NT2/D1 (cell line): ENCODE data around the gene RPL27A.

ENCODE experiments used
- DNase-seq: peaks from one replicate; pipeline ENCODE4 v3.0.0-alpha.2; 2011; ENCODE audit warnings: low read depth, low spot score
- H3K27me3 ChIP-seq: 2 replicates; pipeline ENCODE4 v1.6.0; 2011; ENCODE audit warnings: mild to moderate bottlenecking; ENCODE audit not compliant: insufficient read length, insufficient read depth
- H3K36me3 ChIP-seq: 2 replicates; pipeline ENCODE4 v1.6.1; 2011; ENCODE audit warnings: mild to moderate bottlenecking, low read length, mixed read lengths; ENCODE audit not compliant: insufficient read depth, insufficient read length
- H3K4me1 ChIP-seq: 2 replicates; pipeline ENCODE4 v1.5.1; 2011; ENCODE audit not compliant: insufficient read depth, insufficient read length
- H3K4me3 ChIP-seq: 2 replicates; pipeline ENCODE4 v1.5.1; 2011; ENCODE audit warnings: low read depth; ENCODE audit not compliant: insufficient read length
- H3K9ac ChIP-seq: 2 replicates; pipeline ENCODE4 v1.6.0; 2011; ENCODE audit warnings: low read depth; ENCODE audit not compliant: insufficient read length
- H3K9me3 ChIP-seq: 2 replicates; pipeline ENCODE4 v1.5.1; 2011; ENCODE audit warnings: mild to moderate bottlenecking, low read length; ENCODE audit not compliant: insufficient read depth
- SUZ12 ChIP-seq: IDR thresholded peaks from 2 replicates; pipeline ENCODE4 v1.6.1; 2011; ENCODE audit not compliant: insufficient read length, insufficient read depth; ENCODE audit errors: extremely low read depth
- YY1 ChIP-seq: IDR thresholded peaks from 2 replicates; pipeline ENCODE4 v1.6.1; 2011; ENCODE audit not compliant: insufficient read length, insufficient read depth
- ZNF274 ChIP-seq: IDR thresholded peaks from 2 replicates; pipeline ENCODE4 v1.6.1; 2011; ENCODE audit warnings: mild to moderate bottlenecking, low read depth, low read length

Gene RPL27A

DNA sequence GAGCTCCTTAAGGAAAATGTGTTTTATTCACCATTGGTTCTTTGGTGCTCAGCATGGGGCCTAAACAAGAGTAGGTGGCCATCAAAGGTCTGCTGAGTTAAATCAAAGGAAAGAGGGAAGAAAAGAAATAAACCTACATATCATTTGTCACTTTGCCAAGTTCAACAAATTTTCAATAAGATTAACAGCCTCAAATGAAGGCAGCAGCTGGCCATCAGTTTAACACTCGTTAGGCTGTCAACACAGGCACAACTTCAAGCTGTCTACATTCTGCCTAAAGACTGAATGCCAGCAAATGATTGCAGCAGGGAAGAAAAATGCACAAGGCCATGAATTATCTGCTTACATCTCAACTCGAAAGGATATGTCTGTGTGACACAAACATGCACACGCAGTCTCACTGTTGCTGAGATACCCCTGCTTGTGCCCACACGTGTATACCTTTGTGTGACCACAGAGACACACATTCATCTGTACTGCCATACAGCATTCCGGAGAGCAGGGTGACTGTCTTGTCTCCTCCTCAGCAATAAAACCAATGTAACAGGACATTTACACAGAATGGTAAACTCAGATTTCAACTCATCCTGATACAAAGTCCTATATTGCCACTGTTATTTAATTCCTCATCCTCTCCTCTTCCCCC lies 40.3 kb upstream of the RPL27A start:
- peaks cover 8% of the 10 kb centered on the region for H3K4me1 ChIP-seq

DNA sequence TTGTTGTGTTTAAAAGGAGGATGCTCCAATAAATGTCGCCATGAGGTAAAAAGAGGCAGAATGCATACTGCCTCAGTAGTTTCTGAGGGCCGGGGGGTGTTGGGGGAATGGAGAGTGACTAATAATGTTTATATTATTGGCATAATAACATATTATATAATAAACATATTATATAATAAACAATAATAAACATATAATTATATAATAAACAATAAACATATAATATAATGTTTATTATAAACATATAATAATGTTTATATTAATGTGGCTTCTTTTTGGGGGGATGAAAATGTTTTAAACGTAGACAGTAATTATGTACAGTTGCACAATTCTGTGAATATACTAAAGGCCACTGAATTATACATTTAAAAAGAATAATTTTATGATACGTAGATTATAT lies 35.7 kb upstream of the RPL27A start:
- no peak overlapping the region for H3K4me3 ChIP-seq
- TF ChIP-seq YY1 (no peak), ZNF274 (no peak), SUZ12 (no peak)
- no peak for DNase-seq
- no peaks in the 10 kb centered on the region for H3K9me3 ChIP-seq
- H3K4me1 ChIP-seq: peaks cover 3% of the 10 kb centered on the region
- peaks cover 21% of the 10 kb centered on the region for H3K36me3 ChIP-seq
- H3K27me3 ChIP-seq: no peaks in the 10 kb centered on the region
- no peak overlapping the region for H3K9ac ChIP-seq

More for the DNA sequence above, 40.3 kb upstream of the RPL27A start:
- Histone ChIP-seq H3K36me3 (peaks cover 18% of the 10 kb centered on the region), H3K9ac (no peak overlapping the region), H3K9me3 (no peaks in the 10 kb centered on the region; the same call in 1 of the 2 replicates), H3K4me3 (no peak overlapping the region), H3K27me3 (no peaks in the 10 kb centered on the region)
- TF ChIP-seq YY1 (no peak), SUZ12 (no peak), ZNF274 (no peak)
- DNase-seq: no peak

DNA sequence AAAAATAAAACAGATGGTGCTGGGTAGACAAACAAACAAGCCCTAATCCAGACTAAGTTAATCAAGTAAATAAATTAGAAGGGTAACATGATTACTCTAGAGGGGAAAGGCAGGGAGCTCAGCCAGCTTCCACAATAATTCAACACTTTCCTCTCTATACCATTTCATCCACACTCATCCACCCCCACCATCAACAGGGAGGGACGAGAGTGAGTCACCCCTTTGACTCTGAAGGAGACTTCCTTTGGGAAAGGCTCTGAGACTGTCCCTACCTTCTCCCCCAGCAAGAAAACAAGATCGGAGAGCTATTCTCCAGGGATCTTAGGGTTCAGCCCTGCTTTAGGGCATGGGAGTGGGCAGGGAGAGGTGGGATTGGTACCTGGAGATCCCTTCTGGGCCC lies 33.2 kb upstream of the RPL27A start:
- Histone ChIP-seq H3K4me3 (no peak overlapping the region), H3K36me3 (peaks cover 21% of the 10 kb centered on the region), H3K9me3 (no peaks in the 10 kb centered on the region), H3K4me1 (peaks cover 3% of the 10 kb centered on the region), H3K9ac (no peak overlapping the region), H3K27me3 (no peaks in the 10 kb centered on the region)
- no peak for DNase-seq
- TF ChIP-seq ZNF274 (no peak), SUZ12 (no peak), YY1 (no peak)

DNA sequence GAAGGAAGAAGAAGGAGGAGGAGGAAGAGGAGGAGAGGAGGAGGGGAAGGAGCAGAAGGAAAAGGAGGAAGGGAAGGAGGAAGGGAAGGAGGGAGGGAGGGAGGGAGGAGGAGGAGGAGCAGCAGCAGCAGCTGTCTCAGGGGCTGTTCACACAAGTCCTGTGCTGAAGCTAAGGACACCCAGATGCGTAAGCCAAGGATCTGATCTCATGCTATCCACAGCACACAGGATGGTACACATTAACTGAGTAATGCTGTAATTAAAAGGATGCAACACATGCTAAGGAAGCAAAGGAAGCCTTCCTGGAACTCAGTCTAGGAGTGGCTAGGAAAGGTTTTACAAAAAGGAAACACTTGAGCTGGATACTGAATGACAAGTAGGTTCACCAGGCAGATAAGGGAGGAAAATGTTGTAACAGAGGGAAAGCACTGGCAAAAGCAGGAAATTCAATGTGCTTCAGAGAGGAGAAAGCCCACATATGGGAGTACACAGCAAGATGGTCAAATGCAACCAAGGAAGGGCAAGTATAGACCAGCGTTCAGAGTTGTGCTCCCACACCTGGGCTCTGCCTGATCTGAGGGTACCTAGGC lies 32.1 kb upstream of the RPL27A start:
- no peaks in the 10 kb centered on the region for H3K27me3 ChIP-seq
- H3K4me1 ChIP-seq: peaks cover 3% of the 10 kb centered on the region
- TF ChIP-seq SUZ12: no peak
- TF ChIP-seq YY1: no peak
- TF ChIP-seq ZNF274: no peak
- no peak overlapping the region for H3K4me3 ChIP-seq
- H3K36me3 ChIP-seq: peaks cover 17% of the 10 kb centered on the region
- H3K9me3 ChIP-seq: no peaks in the 10 kb centered on the region
- H3K9ac ChIP-seq: no peak overlapping the region
- DNase-seq: no peak

DNA sequence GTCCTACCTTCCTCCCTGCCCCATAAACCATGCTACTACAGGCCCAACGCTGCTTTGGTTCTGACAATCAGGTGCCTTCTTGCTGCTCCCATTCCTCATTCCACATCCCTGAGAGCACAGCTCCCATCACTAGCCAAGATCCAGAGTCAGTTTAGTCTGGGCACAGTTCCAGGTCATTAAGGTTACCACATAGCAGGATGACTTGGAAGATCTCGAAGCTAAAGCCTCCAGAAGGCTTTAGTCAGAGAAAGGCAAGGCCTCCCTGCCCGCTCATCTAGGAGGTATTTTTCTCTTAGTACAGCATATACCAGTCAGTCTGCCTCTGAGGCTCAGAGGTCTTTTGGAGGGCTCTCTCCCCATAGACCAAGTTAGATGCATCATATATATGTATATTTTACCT lies 30.5 kb upstream of the RPL27A start:
- TF ChIP-seq SUZ12: no peak
- TF ChIP-seq ZNF274: no peak
- no peak for TF ChIP-seq YY1
- no peak overlapping the region for H3K4me3 ChIP-seq
- no peaks in the 10 kb centered on the region for H3K27me3 ChIP-seq
- DNase-seq: no peak
- peaks cover 3% of the 10 kb centered on the region for H3K4me1 ChIP-seq
- H3K36me3 ChIP-seq: peaks cover 9% of the 10 kb centered on the region
- no peak overlapping the region for H3K9ac ChIP-seq
- no peaks in the 10 kb centered on the region for H3K9me3 ChIP-seq

DNA sequence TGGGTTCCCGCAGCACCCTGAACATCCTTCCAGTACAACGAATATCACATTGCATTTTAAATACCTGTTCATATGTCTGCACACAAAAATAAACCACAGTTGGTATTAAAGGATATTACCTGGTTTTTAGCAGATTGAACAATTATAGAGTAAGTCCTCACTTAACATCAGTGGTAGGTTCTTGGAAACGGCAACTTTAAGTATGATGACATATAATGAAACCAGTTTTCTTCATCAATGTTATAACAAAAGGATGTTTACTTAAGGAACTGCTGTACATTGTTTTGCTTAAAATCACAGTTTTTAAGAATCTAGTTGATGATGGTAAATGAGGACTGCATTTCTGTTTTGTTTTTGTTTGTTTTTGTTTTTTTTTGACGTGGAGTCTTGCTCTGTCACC lies 28.1 kb upstream of the RPL27A start:
- Histone ChIP-seq H3K9ac (no peak overlapping the region), H3K36me3 (no peaks in the 10 kb centered on the region), H3K4me3 (no peak overlapping the region), H3K9me3 (no peaks in the 10 kb centered on the region), H3K4me1 (peaks cover 3% of the 10 kb centered on the region), H3K27me3 (no peaks in the 10 kb centered on the region)
- TF ChIP-seq ZNF274 (no peak), SUZ12 (no peak), YY1 (no peak)
- DNase-seq: no peak

DNA sequence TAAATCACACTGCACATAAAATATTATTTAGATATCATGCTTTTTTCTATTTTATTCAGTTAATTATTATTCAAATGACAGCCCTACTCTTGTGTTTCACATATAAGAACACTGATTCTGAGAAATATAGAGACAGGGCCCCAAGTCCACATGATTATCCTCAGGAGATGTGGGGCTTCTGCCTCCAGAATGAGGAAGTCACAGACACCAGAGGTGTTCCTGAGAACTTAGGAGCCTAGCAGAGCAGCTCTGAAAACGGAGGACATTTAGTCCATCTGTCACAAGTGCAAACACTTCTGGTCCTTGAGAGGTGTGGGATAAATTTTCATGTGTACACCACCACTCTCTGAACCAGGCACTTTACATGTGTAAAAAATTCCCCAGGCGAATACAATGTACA lies 26.3 kb upstream of the RPL27A start:
- H3K4me3 ChIP-seq: no peak overlapping the region
- H3K36me3 ChIP-seq: no peaks in the 10 kb centered on the region
- no peak overlapping the region for H3K9ac ChIP-seq
- H3K27me3 ChIP-seq: no peaks in the 10 kb centered on the region
- no peak for TF ChIP-seq SUZ12
- TF ChIP-seq ZNF274: no peak
- TF ChIP-seq YY1: no peak
- H3K4me1 ChIP-seq: no peaks in the 10 kb centered on the region
- H3K9me3 ChIP-seq: no peaks in the 10 kb centered on the region
- DNase-seq: no peak
